GM19035 (cell line): Measurements from ENCODE around the gene PDGFRA.
"Not testable (repeated sequence)": the region's sequence is repeated elsewhere in the genome, so short reads cannot be mapped to it uniquely, and the experiment has no call there.

ENCODE experiments used
- ATAC-seq: cut with Tn5 transposase; IDR thresholded peaks from one replicate; pipeline ENCODE4 v1.9.1; 2021; ENCODE audit not compliant: unreplicated experiment

The PDGFRA gene

GRCh38 chr4:54317690-54318089, 88.6 kb downstream of the PDGFRA start:
- ATAC-seq: no peak

DNA sequence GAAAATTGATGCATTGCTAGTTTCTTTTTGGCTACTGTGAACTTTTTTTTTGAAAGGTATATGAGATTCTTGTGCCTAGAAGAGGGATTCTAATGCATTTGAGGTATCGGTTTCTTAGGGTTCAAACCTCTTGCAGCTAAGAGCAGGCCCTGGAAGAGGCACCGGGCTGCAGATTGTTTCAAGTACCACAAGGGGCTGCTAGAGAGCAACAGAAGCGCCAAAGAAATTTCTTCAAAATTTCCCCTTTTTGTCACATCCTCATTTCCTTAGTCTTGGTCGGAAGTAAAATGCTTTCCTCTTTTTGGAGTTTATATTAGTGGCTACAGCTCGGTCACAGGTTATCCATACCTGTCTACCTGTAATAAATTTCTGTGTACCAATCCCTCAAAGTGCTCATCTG, 89.8 kb downstream of the PDGFRA start:
- ATAC-seq: no peak

- no peak for ATAC-seq
Measured at GRCh38 chr4:54320826-54321685, 92.0 kb downstream of the PDGFRA start.

DNA sequence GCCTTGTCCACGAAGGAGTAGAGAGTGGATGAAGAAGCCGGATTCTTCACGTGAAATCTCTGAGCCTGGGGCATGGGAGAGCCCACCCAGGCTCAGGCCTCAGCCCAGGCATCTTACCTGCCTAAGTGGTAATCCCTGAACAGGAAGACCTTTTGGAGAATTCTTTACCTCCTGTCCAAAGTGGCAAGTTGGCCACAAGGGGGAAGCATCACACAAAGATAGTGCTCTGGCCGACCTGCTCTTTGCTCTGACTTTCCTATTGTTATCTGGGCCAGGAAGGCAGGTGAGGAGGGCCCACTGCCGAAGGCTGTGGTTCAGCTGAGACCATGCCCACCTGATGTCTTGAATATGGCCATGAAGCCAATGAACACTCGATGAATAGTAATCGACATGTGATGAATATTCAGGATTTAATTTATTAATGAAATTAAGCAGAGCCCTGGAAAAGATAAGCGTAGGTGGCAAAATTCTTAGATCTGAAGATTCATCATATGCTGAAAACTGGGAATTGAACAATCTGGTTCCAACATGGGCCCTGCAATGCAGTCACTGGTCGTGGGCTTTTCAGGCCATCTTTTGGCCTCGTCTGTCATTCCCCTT, 93.8 kb downstream of the PDGFRA start:
- ATAC-seq: peak; percentile 84

GRCh38 chr4:54330896-54331295, 101.8 kb downstream of the PDGFRA start:
- ATAC-seq: no peak

GRCh38 chr4:54332542-54332941, 103.4 kb downstream of the PDGFRA start:
- no peak for ATAC-seq

DNA sequence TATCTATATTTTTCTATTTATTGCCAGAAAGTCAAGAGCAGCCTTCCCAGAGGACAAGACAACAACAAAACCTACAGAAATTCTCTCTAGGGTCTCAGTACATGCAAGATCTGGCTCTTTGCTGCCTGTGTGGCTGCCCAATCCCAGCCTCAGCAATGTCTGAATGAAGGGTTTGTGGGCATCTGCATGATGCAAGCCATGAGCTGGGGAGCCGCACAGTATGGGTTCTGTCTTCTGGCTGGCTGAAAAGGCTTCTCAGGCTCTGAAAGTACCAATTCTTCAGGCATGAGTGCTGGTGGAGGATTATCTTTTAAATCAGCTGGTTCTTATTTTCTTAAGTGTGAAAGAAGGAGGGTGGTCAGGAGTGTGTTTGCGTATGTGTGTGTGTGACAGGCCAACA, 104.6 kb downstream of the PDGFRA start:
- no peak for ATAC-seq

- not testable (repeated sequence) for ATAC-seq
Measured at GRCh38 chr4:54334769-54335168, 105.7 kb downstream of the PDGFRA start.

DNA sequence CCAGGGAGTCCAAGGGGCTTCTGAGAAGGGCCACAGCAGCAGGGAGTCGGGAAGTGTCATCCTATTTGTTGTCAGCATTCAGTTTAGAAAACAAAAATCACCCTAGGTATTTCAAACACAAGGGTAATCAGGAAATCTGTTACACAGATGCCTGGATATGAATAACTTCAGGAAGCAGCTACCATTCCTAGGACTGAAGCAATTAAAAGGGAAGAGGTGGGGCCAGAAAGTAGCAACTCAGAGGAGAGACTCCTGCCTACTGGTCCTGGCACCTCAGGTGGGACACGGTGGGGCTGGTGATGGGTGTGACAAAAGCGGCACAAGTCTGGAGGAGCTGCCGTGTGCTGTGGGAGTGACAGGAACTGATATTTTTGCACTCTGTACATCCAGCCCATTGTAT, 107.9 kb downstream of the PDGFRA start:
- no peak for ATAC-seq

DNA sequence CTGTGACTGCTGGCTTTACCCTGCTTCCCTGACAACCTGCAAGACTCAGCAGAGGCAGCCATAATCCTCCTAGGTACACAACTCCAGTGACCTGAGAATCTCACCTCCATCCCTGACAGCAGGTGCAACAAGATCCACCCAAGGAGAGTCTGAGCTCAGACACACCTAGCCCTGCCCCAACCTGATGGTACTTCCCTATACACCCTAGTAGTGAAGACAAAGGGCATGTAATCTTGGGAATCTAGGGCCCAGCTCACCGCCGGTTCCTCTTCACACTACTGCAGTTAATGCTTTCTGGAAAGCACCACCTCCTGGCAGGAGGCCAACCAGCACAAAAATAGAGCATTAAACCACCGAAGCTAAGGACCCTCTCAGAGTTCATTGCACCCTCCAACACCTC, 113.0 kb downstream of the PDGFRA start:
- not testable (repeated sequence) for ATAC-seq
